Vagina (tissue), 2 donors: ENCODE data around the gene COL24A1. TPM values are rescaled to one million over a fixed set of nuclear protein-coding genes. Genes with fewer than 3 reads are reported as not detected.

Experiments used
- DNase-seq, 2 donors: peaks; one replicate each; pipeline ENCODE4 v3.0.0-alpha.2; 2017; ENCODE audit errors: extremely low spot score in 2 of 2
- H3K27ac ChIP-seq: fragments of 200-600 bp; sonication (generic); one replicate; pipeline ENCODE4 v1.5.1; 2019
- H3K27me3 ChIP-seq: fragments of 200-600 bp; sonication (generic); one replicate; pipeline ENCODE4 v1.5.1; 2019
- H3K36me3 ChIP-seq, 2 donors: fragments of 200-600 bp; sonication (generic); one replicate each; pipeline ENCODE4 v1.5.1; 2017 to 2019
- H3K4me1 ChIP-seq: fragments of 200-600 bp; sonication (generic); one replicate; pipeline ENCODE4 v1.5.1; 2019
- H3K4me3 ChIP-seq, 2 donors: fragments of 200-600 bp; sonication (generic); 1 replicate in 1 of 2; 2 replicates in 1 of 2; pipeline ENCODE4 v1.5.1; 2016 to 2019
- H3K9me3 ChIP-seq: fragments of 200-600 bp; sonication (generic); one replicate; pipeline ENCODE4 v1.5.1; 2019
- POLR2A ChIP-seq, 2 donors: fragments of 450-650 bp; IDR thresholded peaks; one replicate each; pipeline ENCODE4 v1.6.1; 2017; ENCODE audit warnings: antibody characterized with exemption in 2 of 2, mild to moderate bottlenecking in 2 of 2, moderate library complexity in 2 of 2
- POLR2AphosphoS5 ChIP-seq, 2 donors: sonication (generic); formaldehyde crosslinking; IDR thresholded peaks; one replicate each; pipeline ENCODE4 v1.9.0; 2017; ENCODE audit warnings: antibody characterized with exemption in 2 of 2, mild to moderate bottlenecking in 2 of 2, low read depth in 1 of 2; ENCODE audit not compliant: insufficient read depth in 1 of 2
- intact Hi-C: fragments of 100-400 bp; cut with DNase I; formaldehyde crosslinking; loops from one replicate; pipeline ENCODE4 v1.15.1; 2023
- total RNA-seq: library from RNA; depleted of rRNA; stranded (reverse); fragments of >200 nt; gene quantifications from one replicate; pipeline ENCODE4 v1.2.3, GENCODE V29; 2016
- TF ChIP-seq, protein P1 (sequence below), 3 experiments: fragments of 450-650 bp in 2 of 3; fragments of 200-600 bp in 1 of 3; sonication (generic) in 1 of 3; IDR thresholded peaks; one replicate each; pipeline ENCODE4 v1.5.1; 2017 to 2019; ENCODE audit warnings: antibody characterized with exemption in 3 of 3, mild to moderate bottlenecking in 2 of 3, moderate library complexity in 2 of 3

Gene COL24A1
- total RNA-seq, 1 donor from 2014 or later, result 0.98 TPM

GRCh38 chr1:86069757-86070145 is 86.8 kb downstream of the COL24A1 start:
- H3K36me3 ChIP-seq, result no peaks in the 10 kb centered on the region
- DNase-seq, result no peak
- H3K4me1 ChIP-seq, result no peaks in the 10 kb centered on the region
- H3K27ac ChIP-seq, result no peak overlapping the region
- H3K4me3 ChIP-seq, result no peak overlapping the region
- no peaks in the 10 kb centered on the region for H3K27me3 ChIP-seq
- TF ChIP-seq POLR2AphosphoS5 (IDR thresholded peaks at IDR 0.05; ENCODE audit: insufficient read depth in 1 of 2, low read depth in 1 of 2) (no peak), POLR2A (IDR thresholded peaks at IDR 0.05) (no peak)
- TF ChIP-seq, protein P1, sequence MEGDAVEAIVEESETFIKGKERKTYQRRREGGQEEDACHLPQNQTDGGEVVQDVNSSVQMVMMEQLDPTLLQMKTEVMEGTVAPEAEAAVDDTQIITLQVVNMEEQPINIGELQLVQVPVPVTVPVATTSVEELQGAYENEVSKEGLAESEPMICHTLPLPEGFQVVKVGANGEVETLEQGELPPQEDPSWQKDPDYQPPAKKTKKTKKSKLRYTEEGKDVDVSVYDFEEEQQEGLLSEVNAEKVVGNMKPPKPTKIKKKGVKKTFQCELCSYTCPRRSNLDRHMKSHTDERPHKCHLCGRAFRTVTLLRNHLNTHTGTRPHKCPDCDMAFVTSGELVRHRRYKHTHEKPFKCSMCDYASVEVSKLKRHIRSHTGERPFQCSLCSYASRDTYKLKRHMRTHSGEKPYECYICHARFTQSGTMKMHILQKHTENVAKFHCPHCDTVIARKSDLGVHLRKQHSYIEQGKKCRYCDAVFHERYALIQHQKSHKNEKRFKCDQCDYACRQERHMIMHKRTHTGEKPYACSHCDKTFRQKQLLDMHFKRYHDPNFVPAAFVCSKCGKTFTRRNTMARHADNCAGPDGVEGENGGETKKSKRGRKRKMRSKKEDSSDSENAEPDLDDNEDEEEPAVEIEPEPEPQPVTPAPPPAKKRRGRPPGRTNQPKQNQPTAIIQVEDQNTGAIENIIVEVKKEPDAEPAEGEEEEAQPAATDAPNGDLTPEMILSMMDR (IDR thresholded peaks at IDR 0.05), result no peak
- no peaks in the 10 kb centered on the region for H3K9me3 ChIP-seq
- intact Hi-C loops, result no loop called here

GRCh38 chr1:86068841-86069756 is 87.5 kb downstream of the COL24A1 start:
- no peaks in the 10 kb centered on the region for H3K27me3 ChIP-seq
- H3K36me3 ChIP-seq, result no peaks in the 10 kb centered on the region
- no peak overlapping the region for H3K27ac ChIP-seq
- intact Hi-C loops, result no loop called here
- TF ChIP-seq POLR2AphosphoS5 (IDR thresholded peaks at IDR 0.05; ENCODE audit: insufficient read depth in 1 of 2, low read depth in 1 of 2) (no peak), POLR2A (IDR thresholded peaks at IDR 0.05) (no peak)
- TF ChIP-seq, protein P1 (IDR thresholded peaks at IDR 0.05), result no peak
- no peaks in the 10 kb centered on the region for H3K9me3 ChIP-seq
- no peak for DNase-seq
- H3K4me1 ChIP-seq, result no peaks in the 10 kb centered on the region
- no peak overlapping the region for H3K4me3 ChIP-seq

DNA sequence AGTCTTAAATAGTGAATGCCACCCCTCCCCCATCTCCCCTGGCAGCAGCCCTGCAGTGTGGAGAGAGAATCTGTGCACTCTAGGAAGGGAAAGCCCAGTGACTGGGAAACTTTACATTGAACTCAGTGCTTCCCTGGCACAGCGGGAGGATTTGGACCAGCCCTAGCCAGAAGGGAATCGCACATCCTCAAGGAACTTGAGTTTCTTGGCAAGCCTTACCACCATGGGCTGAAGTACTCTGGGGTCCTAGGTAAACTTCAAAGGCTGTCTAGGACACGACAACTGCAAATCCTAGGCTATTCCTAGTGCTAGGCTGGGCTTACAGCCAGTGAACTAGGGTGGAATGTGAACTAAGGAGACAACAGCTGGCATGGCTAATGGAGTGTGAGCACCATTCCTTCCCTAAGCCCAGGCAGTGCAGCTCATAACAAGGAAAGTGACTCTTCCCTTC is 88.3 kb downstream of the COL24A1 start:
- no peak for TF ChIP-seq POLR2AphosphoS5 (IDR thresholded peaks at IDR 0.05; ENCODE audit: insufficient read depth in 1 of 2, low read depth in 1 of 2)
- TF ChIP-seq, protein P1 (IDR thresholded peaks at IDR 0.05), result no peak
- no peak for TF ChIP-seq POLR2A (IDR thresholded peaks at IDR 0.05)
- Histone ChIP-seq H3K36me3 (no peaks in the 10 kb centered on the region), H3K9me3 (no peaks in the 10 kb centered on the region), H3K27ac (no peak overlapping the region), H3K4me1 (no peaks in the 10 kb centered on the region), H3K4me3 (no peak overlapping the region), H3K27me3 (no peaks in the 10 kb centered on the region)
- DNase-seq, result no peak
- intact Hi-C loops, result no loop called here

- no peak for DNase-seq
- intact Hi-C loops, result no loop called here
- no peaks in the 10 kb centered on the region for H3K36me3 ChIP-seq
- no peak overlapping the region for H3K4me3 ChIP-seq
- TF ChIP-seq POLR2A (IDR thresholded peaks at IDR 0.05) (no peak), POLR2AphosphoS5 (IDR thresholded peaks at IDR 0.05; ENCODE audit: insufficient read depth in 1 of 2, low read depth in 1 of 2) (no peak)
- TF ChIP-seq, protein P1 (IDR thresholded peaks at IDR 0.05), result no peak
- no peak overlapping the region for H3K27ac ChIP-seq
- no peaks in the 10 kb centered on the region for H3K4me1 ChIP-seq
- H3K27me3 ChIP-seq, result no peaks in the 10 kb centered on the region
- H3K9me3 ChIP-seq, result no peaks in the 10 kb centered on the region
These were observed 88.9 kb downstream of the COL24A1 start for GRCh38 chr1:86067626-86068025.

GRCh38 chr1:86064899-86065298 is 91.7 kb downstream of the COL24A1 start:
- DNase-seq, result no peak

More at GRCh38 chr1:86064899-86065298, 91.7 kb downstream of the COL24A1 start:
- H3K9me3 ChIP-seq, result no peaks in the 10 kb centered on the region
- H3K27me3 ChIP-seq, result no peaks in the 10 kb centered on the region
- no peak overlapping the region for H3K27ac ChIP-seq
- no peak overlapping the region for H3K4me3 ChIP-seq
- no peaks in the 10 kb centered on the region for H3K36me3 ChIP-seq
- no peaks in the 10 kb centered on the region for H3K4me1 ChIP-seq
- TF ChIP-seq, protein P1 (IDR thresholded peaks at IDR 0.05), result no peak
- TF ChIP-seq POLR2AphosphoS5 (IDR thresholded peaks at IDR 0.05; ENCODE audit: insufficient read depth in 1 of 2, low read depth in 1 of 2), result no peak
- no peak for TF ChIP-seq POLR2A (IDR thresholded peaks at IDR 0.05)
- intact Hi-C loops, result no loop called here
